ENCODE results near the gene SLC36A1. TPM values are rescaled to one million over a fixed set of nuclear protein-coding genes. Genes with fewer than 3 reads are reported as not detected.

Gene SLC36A1
- total RNA-seq, 1 donor from 2014 or later: 5.2 TPM

GRCh38 chr5:151509836-151510235 is 62.4 kb downstream of the SLC36A1 start:
- intact Hi-C loops (cut with DNase I): no loop called here
- DNase-seq (ENCODE audit: missing footprints) (no peak), ATAC-seq (no peak)

DNA sequence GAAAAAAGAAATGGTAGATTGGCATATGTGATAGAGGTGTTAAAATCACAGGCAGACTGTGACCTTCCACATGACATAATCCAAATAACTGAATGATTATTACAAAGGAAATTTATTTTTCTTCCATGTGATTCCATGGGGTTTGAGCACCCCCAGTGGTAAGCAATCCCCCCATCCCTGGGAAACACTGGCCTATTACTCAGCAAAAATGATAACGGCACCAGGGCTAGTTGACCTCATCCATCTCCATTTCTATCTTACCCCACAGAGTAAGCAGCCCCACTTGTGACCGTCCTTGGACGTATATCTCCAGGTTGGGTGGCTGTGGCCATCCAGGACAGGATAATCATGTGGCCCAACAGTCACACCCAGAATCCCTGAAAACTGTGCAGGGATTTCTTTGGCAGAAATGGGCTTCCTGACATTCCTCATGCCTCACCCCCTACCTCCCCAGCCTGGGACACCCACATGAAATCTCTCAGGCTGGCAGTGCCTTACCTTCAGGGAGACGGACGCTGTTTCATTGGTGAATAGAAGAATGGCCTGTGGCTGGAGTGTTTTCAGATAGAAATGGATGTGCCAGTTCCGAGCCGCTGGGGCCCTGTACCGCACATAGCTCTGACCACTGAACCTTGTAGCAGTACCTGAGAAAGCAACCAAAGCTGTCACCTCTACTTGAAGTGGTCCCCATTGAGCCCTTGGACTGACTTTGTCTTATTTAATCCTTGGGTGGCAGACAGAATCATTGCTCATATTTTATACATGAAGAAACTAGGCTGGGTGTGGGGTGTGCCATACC is 69.9 kb downstream of the SLC36A1 start:
- intact Hi-C loops (cut with DNase I): no loop called here
- ATAC-seq (no peak), DNase-seq (ENCODE audit: missing footprints) (no peak)

DNA sequence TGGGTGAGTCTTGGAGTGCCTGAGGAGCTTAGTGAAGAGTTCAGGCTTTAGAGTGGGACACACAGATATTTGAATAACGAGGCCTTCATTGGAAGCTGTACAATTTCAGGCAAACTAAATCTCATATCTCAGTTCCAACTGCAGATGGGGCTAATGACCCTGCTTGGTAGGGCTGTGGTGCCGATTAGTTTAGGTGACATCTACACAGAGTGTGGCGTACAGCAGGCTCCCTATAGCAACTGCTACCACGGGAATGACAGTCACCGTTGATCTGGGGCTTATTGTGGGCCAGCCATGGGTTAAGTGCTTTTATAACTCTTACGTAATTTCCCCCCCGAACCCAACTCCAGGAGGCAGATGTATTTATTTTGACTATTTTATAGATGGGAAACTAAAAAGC is 72.9 kb downstream of the SLC36A1 start:
- intact Hi-C loops (cut with DNase I): loop anchor here (1.0 to 10.0 kb wide), 2 partner anchors 132 to 225 kb away; no protein-coding TSS in a partner anchor
- DNase-seq (ENCODE audit: missing footprints) (no peak), ATAC-seq (peak; percentile 75)

DNA sequence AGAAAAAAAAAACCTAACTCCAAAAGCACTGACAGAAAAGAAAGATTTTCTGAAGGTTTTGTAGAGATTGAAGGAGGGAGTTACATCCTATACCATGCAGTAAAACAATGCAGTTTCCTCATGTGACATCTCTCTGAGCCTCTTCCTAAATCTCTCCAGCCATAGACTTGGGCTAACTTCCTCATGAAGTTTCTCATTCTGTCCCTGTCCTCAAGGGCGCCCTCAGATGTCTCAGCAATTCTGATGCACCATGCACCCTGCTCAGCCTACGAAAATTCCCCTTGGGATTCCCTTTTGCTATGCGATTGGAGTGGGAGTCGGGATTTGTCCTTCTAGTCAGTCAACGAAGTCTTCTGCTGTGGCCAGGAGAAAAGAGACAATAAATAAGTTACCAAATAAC is 74.8 kb downstream of the SLC36A1 start:
- DNase-seq (ENCODE audit: missing footprints): no peak
- intact Hi-C loops (cut with DNase I): loop anchor here (10.0 kb wide), 1 partner anchor 223 kb away; no protein-coding TSS in a partner anchor
- ATAC-seq: no peak

DNA sequence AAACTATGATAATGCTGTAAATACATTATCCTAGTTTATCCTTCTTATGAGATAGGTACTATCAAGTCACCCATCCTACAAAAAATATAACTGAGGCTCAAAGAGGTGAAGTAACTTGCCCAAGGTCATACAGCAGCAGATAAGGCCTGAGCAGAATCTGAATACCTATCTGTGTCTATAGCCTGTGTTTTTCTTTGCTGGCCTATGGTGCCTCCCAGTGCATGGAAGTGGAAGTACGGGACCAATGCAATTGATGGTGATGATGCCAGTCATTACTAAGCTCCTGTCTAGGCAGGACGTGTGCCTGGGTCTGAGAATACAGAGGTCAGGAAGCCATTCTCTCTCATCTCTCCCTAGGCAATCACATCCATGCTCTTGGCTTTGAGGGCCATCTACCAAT is 75.9 kb downstream of the SLC36A1 start:
- no peak for ATAC-seq
- intact Hi-C loops (cut with DNase I): loop anchor here (10.0 kb wide), 1 partner anchor 221 kb away; no protein-coding TSS in a partner anchor

GRCh38 chr5:151528153-151528552 is 80.8 kb downstream of the SLC36A1 start:
- intact Hi-C loops (cut with DNase I): loop anchor here (10.0 kb wide), 1 partner anchor 217 kb away; no protein-coding TSS in a partner anchor
- ATAC-seq: no peak

More for the DNA sequence above, 75.9 kb downstream of the SLC36A1 start:
- DNase-seq (ENCODE audit: missing footprints): no peak

GRCh38 chr5:151528996-151529395 is 81.6 kb downstream of the SLC36A1 start:
- intact Hi-C loops (cut with DNase I): loop anchor here (10.0 kb wide), 1 partner anchor 216 kb away; no protein-coding TSS in a partner anchor
- no peak for ATAC-seq
- DNase-seq (ENCODE audit: missing footprints): no peak

More at GRCh38 chr5:151528153-151528552, 80.8 kb downstream of the SLC36A1 start:
- DNase-seq (ENCODE audit: missing footprints): no peak

DNA sequence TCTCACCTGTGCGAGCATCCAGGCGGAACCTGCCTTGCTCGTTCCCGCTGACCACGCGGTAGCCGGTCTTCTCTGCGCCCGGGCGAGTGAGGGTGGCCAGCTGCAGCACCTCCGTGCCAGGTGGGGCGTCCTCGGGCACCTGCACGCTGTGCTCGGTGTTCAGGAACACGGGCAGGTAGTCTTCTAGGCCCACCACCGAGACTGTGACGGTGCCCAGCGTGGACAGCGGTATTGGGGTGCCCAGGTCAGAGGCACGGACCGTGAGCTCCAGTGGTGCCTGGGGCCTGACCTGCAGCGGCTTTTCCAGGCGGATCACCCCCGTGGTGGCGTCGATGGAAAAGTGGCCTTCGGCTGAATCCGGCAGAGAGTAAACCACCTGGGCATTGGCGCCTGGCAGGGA is 84.2 kb downstream of the SLC36A1 start:
- intact Hi-C loops (cut with DNase I): no loop called here
- DNase-seq (ENCODE audit: missing footprints) (no peak), ATAC-seq (no peak)

DNA sequence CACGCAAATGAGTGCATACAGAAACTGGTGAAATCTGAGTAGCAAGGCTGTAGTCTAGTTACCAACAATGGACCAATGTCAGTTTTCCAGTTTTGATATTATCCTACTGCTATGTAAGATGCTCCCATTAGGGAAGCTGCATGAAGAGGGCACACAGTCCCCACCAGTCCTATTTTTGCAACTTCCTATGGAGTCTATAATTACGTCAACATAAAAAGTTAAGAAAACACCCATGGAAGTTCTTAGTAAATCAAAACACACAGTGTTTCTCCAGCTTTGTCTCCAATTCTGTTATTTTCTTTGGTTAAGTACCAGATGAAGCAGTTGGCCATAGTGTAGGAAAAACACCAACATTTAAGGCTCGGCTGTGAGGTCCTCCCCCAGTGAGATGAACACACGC is 85.0 kb downstream of the SLC36A1 start:
- DNase-seq (ENCODE audit: missing footprints) (no peak), ATAC-seq (no peak)
- intact Hi-C loops (cut with DNase I): no loop called here

GRCh38 chr5:151534350-151534749 is 86.9 kb downstream of the SLC36A1 start:
- intact Hi-C loops (cut with DNase I): no loop called here
- DNase-seq (ENCODE audit: missing footprints): no peak
- no peak for ATAC-seq

DNA sequence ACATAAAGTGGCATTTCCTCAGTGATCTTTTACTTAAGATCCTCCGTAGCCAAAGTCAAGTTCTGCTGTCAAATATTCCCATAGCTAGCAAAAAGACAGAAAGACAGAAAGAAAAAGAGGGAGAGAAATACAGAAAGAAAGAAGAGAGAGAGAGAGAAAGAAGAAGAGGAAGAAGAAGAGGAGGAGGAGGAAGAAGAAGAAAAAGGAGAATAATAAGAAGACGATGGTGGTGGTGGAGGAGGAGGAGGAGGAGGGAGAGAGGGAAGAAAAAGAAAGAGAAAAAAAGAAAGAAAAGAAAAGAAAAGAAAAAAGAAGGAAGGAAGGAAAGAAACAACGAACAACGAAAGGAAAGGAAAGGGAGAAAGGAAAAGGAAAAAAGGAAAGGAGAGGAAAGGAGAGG is 89.6 kb downstream of the SLC36A1 start:
- intact Hi-C loops (cut with DNase I): no loop called here
- ATAC-seq (no peak), DNase-seq (ENCODE audit: missing footprints) (no peak)

DNA sequence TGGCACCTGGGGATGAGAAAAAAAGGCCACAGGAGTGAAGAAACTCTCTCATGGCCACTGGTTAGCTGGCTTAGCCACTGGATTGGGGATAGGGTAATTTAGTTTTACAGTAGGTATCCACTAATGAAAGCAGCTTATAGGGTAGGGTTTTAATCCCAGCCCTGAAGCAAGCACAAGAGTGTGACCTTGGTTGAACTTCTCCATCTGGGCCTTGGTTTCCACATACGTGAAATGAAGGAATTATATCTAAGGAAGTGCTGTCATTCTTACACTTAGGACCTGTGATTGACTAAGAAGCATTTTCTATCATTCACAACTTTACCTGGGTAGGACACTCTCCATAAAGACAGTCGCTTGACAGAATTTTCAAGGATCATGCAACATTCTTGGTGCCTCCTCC is 94.2 kb downstream of the SLC36A1 start:
- DNase-seq (ENCODE audit: missing footprints) (no peak), ATAC-seq (no peak)
- intact Hi-C loops (cut with DNase I): no loop called here

Small RNAs within 50 kb of the gene (microRNA-seq; reads per million reads assigned to microRNA genes)
- not detected for gene MIR6499

Other genes starting within 250 kb of the SLC36A1 start
- gene CCDC69, start 223.5 kb upstream of the SLC36A1 start, total RNA-seq: 181 TPM
- 28.4 TPM for gene GM2A, start 194.4 kb upstream of the SLC36A1 start, total RNA-seq
- gene SLC36A3, start 143.8 kb upstream of the SLC36A1 start, total RNA-seq: not detected
- 0.60 TPM for gene SLC36A2, start 100.0 kb upstream of the SLC36A1 start, total RNA-seq
- not detected for gene FAT2, start 143.7 kb downstream of the SLC36A1 start, total RNA-seq
- 517 TPM for gene SPARC, start 239.3 kb downstream of the SLC36A1 start, total RNA-seq